T47D (cell line): ENCODE results near the gene TMUB2.

Experiments used
- DNase-seq, 2 experiments: peaks; one replicate each; pipeline versions ENCODE4 v3.0.0 to v3.0.0-alpha.2; 2011 to 2012; ENCODE audit warnings: low read depth in 1 of 2, low spot score in 1 of 2
- JUND ChIP-seq: IDR thresholded peaks from 2 replicates; pipeline ENCODE4 v1.6.1; 2012; ENCODE audit warnings: low read depth
- in situ Hi-C: cut with HindIII; loops from 2 replicates; pipeline ENCODE4 v1.10.0; 2016; ENCODE audit warnings: low sequenced_read_pairs, low pct_unique_long_range_greater_than_20kb

TMUB2 gene

GRCh38 chr17:44241106-44241624, 54.4 kb downstream of the TMUB2 start:
- DNase-seq, result no peak
- in situ Hi-C loops, result no loop called here

More at GRCh38 chr17:44241106-44241624, 54.4 kb downstream of the TMUB2 start:
- TF ChIP-seq JUND, result no peak
